Activated naive CD4-positive, alpha-beta T cell (primary cell): ENCODE data around the gene LMX1A.

ENCODE experiments used
- DNase-seq, 4 experiments: peaks; one replicate each; lab custom pipeline; 2025; lab: John Stamatoyannopoulos, UW

Gene LMX1A

GRCh38 chr1:165161130-165161529 is 195.4 kb downstream of the LMX1A start:
- no peak for DNase-seq

GRCh38 chr1:165153182-165153581 is 203.3 kb downstream of the LMX1A start:
- no peak for DNase-seq

GRCh38 chr1:165152727-165153126 is 203.8 kb downstream of the LMX1A start:
- DNase-seq = no peak

- DNase-seq = no peak
Observed at GRCh38 chr1:165152109-165152508, 204.4 kb downstream of the LMX1A start.
